Pancreas (tissue), 10 donors: ENCODE data around the gene MACROD1. TPM values are rescaled to one million over a fixed set of nuclear protein-coding genes. Genes with fewer than 3 reads are reported as not detected.

ENCODE experiments used
- ATAC-seq, 4 donors: fragments of 200-7000 bp; cut with Tn5 transposase; one replicate each; pipeline versions ENCODE4 v1.8.0 to v1.9.1; 2020; ENCODE audit warnings: mild to moderate bottlenecking in 4 of 4, moderate library complexity in 4 of 4
- DNase-seq, 6 donors: peaks; one replicate each; pipeline ENCODE4 v3.0.0-alpha.2; 2020
- FAIRE-seq: peaks from 2 replicates; lab custom pipeline; 2012; peaks lifted over from hg19 to GRCh38; lab: Jason Lieb, UNC
- H3K27ac ChIP-seq, 4 donors: fragments of 200-600 bp; sonication (generic); 1 replicate in 3 of 4; 2 replicates in 1 of 4; pipeline versions ENCODE4 v1.5.0 to v1.8.0; 2020
- H3K27me3 ChIP-seq, 4 donors: fragments of 200-600 bp; one replicate each; pipeline ENCODE4 v1.8.0; 2021
- H3K36me3 ChIP-seq, 3 donors: fragments of 200-600 bp; sonication (generic) in 1 of 3; one replicate each; pipeline versions ENCODE4 v1.5.0 to v1.8.0; 2020 to 2021
- H3K4me1 ChIP-seq, 3 donors: fragments of 200-600 bp; one replicate each; pipeline ENCODE4 v1.8.0; 2021
- H3K4me3 ChIP-seq, 4 donors: fragments of 200-600 bp; sonication (generic) in 2 of 4; one replicate each; pipeline versions ENCODE4 v1.5.0 to v1.8.0; 2020 to 2021
- H3K9me3 ChIP-seq, 4 donors: fragments of 200-600 bp; one replicate each; pipeline ENCODE4 v1.8.0; 2021
- WGBS, 2 donors: extraction: QIAGEN DNeasy Blood & Tissue Kit; methylation state at CpG; one replicate each; pipeline ENCODE4 v1.1.7; 2013; 5-methylcytosine and 5-hydroxymethylcytosine counted together
- intact Hi-C, 3 donors: fragments of 100-400 bp; cut with DNase I; formaldehyde crosslinking; loops; one replicate each; pipeline versions ENCODE4 v1.11.1 to v1.14.2; 2022
- polyA plus RNA-seq, 2 donors: library from polyadenylated mRNA; stranded (reverse); fragments of 200-250 nt; gene quantifications; one replicate each; pipeline ENCODE4 v1.2.3, GENCODE V29; 2013
- total RNA-seq, 6 donors: library from RNA; stranded (reverse); fragmentation: NEBNext Ultra II Directional in 4 of 6; extraction: Animal tissue kit (Norgen Biotek cat#: 25700) in 4 of 6; gene quantifications; one replicate each; pipeline versions ENCODE4 v1.2.1 to v1.2.4, GENCODE V29; 2021 to 2023
- TF ChIP-seq, protein P1 (sequence below), 4 donors: fragments of 200-600 bp; sonication (generic) in 3 of 4; IDR thresholded peaks; one replicate each; pipeline versions ENCODE4 v1.5.0 to v1.8.0; 2021; ENCODE audit warnings: antibody characterized with exemption in 4 of 4
- donor health status: healthy with polysubstance abuse.
- donor health status: DM: no; HTN: no; CAD: no; lungs with moderate emphysema.
- donor health status: DM: no; HTN: no; CAD: no.
- donor health status: control.
- donor health status: control.
- donor health status: Bipolar disorder and iron deficiency.
- donor health status: DM: yes; HTN: yes; CAD: no.
- donor health status: DM: no; HTN: no; CAD: no.
- donor health status: DM: no; HTN: no; CAD: no.
- donor health status: DM: yes; HTN: yes; CAD: no.

The MACROD1 gene
- total and polyA plus RNA-seq, 8 donors = 26.0 to 126 (median 34.8) TPM

DNA sequence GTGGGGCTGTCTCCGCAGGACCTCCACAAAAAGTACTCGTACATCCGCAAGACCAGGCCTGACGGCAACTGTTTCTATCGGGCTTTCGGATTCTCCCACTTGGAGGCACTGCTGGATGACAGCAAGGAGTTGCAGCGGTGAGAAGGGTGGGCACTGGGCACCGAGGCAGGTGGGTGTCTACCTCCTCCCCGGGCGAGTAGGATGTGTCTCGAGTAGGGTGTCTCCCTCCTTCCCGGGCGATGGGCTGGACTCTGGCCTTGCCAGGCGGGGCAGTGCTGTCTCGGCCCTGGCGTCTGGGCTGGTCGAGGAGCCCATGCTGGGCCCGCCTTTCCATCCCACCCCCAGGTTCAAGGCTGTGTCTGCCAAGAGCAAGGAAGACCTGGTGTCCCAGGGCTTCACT is 169.4 kb downstream of the MACROD1 start:
- peaks cover 0 to 20% (median 12%) of the 10 kb centered on the region in 3 donors for H3K36me3 ChIP-seq
- DNase-seq (no peak), ATAC-seq (no peak), FAIRE-seq (no peak)
- H3K4me1 ChIP-seq = peaks cover 0 to 5% (median 0%) of the 10 kb centered on the region in 3 donors
- no peaks in the 10 kb centered on the region for H3K9me3 ChIP-seq
- no peaks in the 10 kb centered on the region for H3K27me3 ChIP-seq
- 88 to 91% methylated on average over 18 of the region's 18 CpGs for WGBS, 2 donors
- TF ChIP-seq, protein P1, sequence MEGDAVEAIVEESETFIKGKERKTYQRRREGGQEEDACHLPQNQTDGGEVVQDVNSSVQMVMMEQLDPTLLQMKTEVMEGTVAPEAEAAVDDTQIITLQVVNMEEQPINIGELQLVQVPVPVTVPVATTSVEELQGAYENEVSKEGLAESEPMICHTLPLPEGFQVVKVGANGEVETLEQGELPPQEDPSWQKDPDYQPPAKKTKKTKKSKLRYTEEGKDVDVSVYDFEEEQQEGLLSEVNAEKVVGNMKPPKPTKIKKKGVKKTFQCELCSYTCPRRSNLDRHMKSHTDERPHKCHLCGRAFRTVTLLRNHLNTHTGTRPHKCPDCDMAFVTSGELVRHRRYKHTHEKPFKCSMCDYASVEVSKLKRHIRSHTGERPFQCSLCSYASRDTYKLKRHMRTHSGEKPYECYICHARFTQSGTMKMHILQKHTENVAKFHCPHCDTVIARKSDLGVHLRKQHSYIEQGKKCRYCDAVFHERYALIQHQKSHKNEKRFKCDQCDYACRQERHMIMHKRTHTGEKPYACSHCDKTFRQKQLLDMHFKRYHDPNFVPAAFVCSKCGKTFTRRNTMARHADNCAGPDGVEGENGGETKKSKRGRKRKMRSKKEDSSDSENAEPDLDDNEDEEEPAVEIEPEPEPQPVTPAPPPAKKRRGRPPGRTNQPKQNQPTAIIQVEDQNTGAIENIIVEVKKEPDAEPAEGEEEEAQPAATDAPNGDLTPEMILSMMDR (IDR thresholded peaks at IDR 0.05) = no peak
- no peak overlapping the region for H3K4me3 ChIP-seq
- no peak overlapping the region for H3K27ac ChIP-seq
- intact Hi-C loops = loop anchor here in 1 of 3 donors (10.0 kb wide), 1 partner anchor 298 kb away; the partner anchor contains the start of gene KCNK4

DNA sequence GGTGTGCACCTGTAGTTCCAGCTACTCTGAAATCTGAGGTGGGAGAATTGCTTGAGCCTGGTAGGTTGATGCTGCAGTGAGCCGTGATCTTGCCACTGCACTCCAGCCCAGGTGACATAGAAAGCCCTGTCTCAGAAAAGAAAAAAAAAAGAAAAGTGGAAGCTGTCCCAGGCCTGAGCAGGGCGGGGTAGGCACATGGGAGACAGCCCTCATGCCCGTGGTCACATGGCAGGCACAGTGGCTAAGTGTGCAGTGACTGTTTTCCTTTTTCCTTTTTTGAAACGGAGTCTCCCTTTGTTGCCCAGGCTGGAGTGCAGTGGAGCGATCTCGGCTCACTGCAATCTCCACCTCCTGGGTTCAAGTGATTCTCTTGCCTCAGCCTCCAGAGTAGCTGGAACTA is 171.9 kb downstream of the MACROD1 start:
- WGBS, 2 donors = 75 to 85% methylated on average over 6 of the region's 6 CpGs
- no peak for DNase-seq
- intact Hi-C loops = loop anchor here in 1 of 3 donors (10.0 kb wide), 1 partner anchor 301 kb away; the partner anchor contains the start of gene KCNK4

DNA sequence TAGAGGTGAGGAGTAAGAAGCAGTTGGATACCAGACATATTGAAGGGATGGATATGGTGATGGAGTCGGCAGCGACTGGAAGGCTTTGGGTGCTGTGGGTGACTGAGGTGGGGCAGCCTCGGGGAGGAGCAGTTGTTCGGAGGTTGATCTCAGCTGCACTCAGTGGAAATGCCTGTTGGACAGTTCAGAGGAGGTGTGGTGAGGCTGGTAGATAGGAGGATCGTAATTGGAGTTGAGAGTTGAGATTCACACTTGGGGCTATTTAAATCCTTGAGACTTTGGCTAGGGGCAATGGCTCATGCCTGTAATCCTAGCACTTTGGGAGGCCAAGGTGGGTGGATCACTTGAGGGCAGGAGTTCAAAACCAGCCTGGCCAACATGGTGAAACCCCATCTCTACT is 172.8 kb downstream of the MACROD1 start:
- H3K36me3 ChIP-seq = peaks cover 0 to 28% (median 11%) of the 10 kb centered on the region in 3 donors
- no peak overlapping the region for H3K4me3 ChIP-seq
- no peaks in the 10 kb centered on the region for H3K9me3 ChIP-seq
- FAIRE-seq (no peak), ATAC-seq (no peak), DNase-seq (no peak)
- intact Hi-C loops = loop anchor here in 1 of 3 donors (10.0 kb wide), 1 partner anchor 302 kb away; the partner anchor contains the start of gene KCNK4
- H3K27ac ChIP-seq = no peak overlapping the region
- H3K4me1 ChIP-seq = no peaks in the 10 kb centered on the region
- 88 to 93% methylated on average over 5 of the region's 5 CpGs for WGBS, 2 donors
- no peaks in the 10 kb centered on the region for H3K27me3 ChIP-seq
- TF ChIP-seq, protein P1 (IDR thresholded peaks at IDR 0.05) = no peak

More for the DNA sequence above, 171.9 kb downstream of the MACROD1 start:
- Histone ChIP-seq H3K36me3 (peaks cover 0 to 24% (median 12%) of the 10 kb centered on the region in 3 donors), H3K9me3 (no peaks in the 10 kb centered on the region), H3K4me1 (no peaks in the 10 kb centered on the region), H3K4me3 (no peak overlapping the region), H3K27me3 (no peaks in the 10 kb centered on the region), H3K27ac (no peak overlapping the region)
- ATAC-seq (peak in 1 of 4 donors; percentile 47), FAIRE-seq (no peak)
- TF ChIP-seq, protein P1 (IDR thresholded peaks at IDR 0.05) = no peak

DNA sequence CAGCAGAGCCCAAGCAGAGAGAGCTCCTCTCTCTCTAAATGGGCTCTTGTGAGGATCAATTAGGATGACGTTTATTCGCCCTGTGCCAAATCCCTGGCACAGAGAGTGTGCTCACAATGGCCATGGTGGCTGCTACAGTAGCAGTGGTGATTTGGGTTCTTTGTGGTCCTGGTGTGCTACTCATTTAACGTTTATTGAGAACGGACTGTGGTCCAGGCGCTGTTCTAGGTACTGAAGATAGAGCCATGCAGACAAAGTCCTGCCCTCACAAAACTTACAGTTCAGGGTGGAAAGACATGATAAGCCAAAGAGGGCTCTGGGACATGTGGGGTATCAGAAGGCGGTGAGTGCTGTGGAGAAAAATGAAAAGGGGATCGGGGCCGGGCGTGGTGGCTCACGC is 174.4 kb downstream of the MACROD1 start:
- H3K27ac ChIP-seq = no peak overlapping the region
- DNase-seq (no peak), ATAC-seq (no peak), FAIRE-seq (no peak)
- no peaks in the 10 kb centered on the region for H3K27me3 ChIP-seq
- WGBS, 2 donors = 90 to 91% methylated on average over 10 of the region's 10 CpGs
- intact Hi-C loops = loop anchor here in 1 of 3 donors (10.0 kb wide), 1 partner anchor 303 kb away; the partner anchor contains the start of gene KCNK4
- H3K36me3 ChIP-seq = peaks cover 0 to 12% (median 0%) of the 10 kb centered on the region in 3 donors
- no peaks in the 10 kb centered on the region for H3K9me3 ChIP-seq
- no peak overlapping the region for H3K4me3 ChIP-seq
- peaks cover 7 to 9% (median 9%) of the 10 kb centered on the region in 3 donors for H3K4me1 ChIP-seq
- TF ChIP-seq, protein P1 (IDR thresholded peaks at IDR 0.05) = no peak

DNA sequence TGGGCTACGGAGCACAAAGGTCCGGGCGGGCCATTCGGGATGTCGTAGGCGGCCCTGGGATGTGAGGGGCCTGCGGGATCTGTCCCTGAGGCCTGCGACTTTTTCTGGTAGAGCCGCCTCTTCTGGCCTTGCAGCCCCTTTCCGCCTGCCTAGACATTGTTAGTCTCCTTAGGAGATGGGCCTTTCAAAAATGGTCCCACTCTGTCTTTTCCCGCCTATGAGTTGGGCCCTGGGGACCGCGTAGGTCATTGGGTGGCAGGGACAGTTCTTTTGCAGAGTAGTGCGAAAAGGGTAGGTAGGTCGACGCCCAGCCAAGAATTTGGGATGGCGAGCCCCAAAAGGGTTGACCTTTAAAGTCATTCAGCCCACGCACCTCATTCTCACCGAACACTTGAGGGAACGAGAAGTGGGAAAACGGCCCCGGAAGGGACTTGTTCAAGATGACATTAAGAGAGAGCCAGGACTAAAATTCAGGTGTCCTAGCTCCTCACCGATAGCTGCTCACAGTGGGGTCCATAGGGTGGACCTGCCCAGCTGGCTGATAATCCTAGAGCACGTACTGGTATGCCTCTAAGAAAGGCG is 178.9 kb downstream of the MACROD1 start:
- peak overlapping the region in 3 of 4 donors; percentile 72 to 80 (median 75) for H3K27ac ChIP-seq
- no peak for FAIRE-seq

More for the DNA sequence above, 178.9 kb downstream of the MACROD1 start:
- DNase-seq (no peak), ATAC-seq (peak in 1 of 4 donors; percentile 29)
- H3K27me3 ChIP-seq = no peaks in the 10 kb centered on the region
- peaks cover 0 to 12% (median 0%) of the 10 kb centered on the region in 3 donors for H3K36me3 ChIP-seq
- WGBS, 2 donors = 24 to 28% methylated on average over 25 of the region's 25 CpGs
- TF ChIP-seq, protein P1 (IDR thresholded peaks at IDR 0.05) = no peak
- H3K9me3 ChIP-seq = no peaks in the 10 kb centered on the region
- H3K4me1 ChIP-seq = peaks cover 7 to 13% (median 9%) of the 10 kb centered on the region in 3 donors
- H3K4me3 ChIP-seq = peak overlapping the region; percentile 96 to 100 (median 99)
- intact Hi-C loops = no loop called here
